IMR-90 (cell line): ENCODE measurements around the gene MSI2.

Source experiments
- BHLHE40 ChIP-seq: fragments of 150-350 bp; IDR thresholded peaks from 2 replicates; pipeline ENCODE4 v1.6.1; 2016; ENCODE audit warnings: mild to moderate bottlenecking, low read depth, low read length
- MAFK ChIP-seq: IDR thresholded peaks from 2 replicates; pipeline ENCODE4 v1.6.1; 2012; ENCODE audit warnings: low read depth, low read length, improper control_type of control experiment
- POLR2A ChIP-seq: IDR thresholded peaks from 2 replicates; pipeline ENCODE4 v1.6.1; 2012; ENCODE audit warnings: mild to moderate bottlenecking, low read depth, low read length
- RFX5 ChIP-seq: IDR thresholded peaks from 2 replicates; pipeline ENCODE4 v1.8.0; 2012; ENCODE audit warnings: low read depth, mild to moderate bottlenecking, low read length, moderate library complexity
- TF ChIP-seq, protein P1 (sequence below): conservative IDR thresholded peaks from 2 replicates; pipeline ENCODE4 v1.5.1; 2012; ENCODE audit warnings: mild to moderate bottlenecking, low read depth, low read length, improper control_type of control experiment

DNA sequence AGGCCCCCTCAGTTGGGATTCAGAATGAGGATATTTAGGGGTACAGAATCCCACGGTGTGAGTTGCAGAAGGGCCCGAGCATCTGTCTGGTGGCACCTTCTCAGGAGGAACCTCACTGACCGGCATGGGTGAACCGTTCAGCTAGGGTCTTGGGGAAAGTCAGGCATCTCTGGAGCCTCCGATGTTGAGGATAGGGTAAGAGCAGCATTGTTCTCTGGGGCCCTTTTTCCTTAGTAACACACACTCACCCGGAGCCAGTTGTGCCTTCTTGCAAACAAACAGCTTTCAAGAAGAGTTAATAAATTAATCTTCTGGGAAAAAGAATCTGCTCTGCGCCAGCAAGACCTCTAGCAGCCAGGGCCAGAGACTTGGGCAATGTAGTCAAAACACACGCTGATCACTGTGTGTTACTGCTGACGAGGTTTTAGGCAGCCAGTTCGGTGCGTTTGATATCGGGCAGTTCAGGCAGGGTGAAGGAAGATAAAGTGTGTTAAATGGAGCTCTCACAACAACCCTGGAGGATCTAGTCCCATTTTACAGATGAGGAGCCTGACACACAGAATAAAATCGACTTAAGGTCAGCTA lies 48.9 kb downstream of the MSI2 start:
- TF ChIP-seq, protein P1, sequence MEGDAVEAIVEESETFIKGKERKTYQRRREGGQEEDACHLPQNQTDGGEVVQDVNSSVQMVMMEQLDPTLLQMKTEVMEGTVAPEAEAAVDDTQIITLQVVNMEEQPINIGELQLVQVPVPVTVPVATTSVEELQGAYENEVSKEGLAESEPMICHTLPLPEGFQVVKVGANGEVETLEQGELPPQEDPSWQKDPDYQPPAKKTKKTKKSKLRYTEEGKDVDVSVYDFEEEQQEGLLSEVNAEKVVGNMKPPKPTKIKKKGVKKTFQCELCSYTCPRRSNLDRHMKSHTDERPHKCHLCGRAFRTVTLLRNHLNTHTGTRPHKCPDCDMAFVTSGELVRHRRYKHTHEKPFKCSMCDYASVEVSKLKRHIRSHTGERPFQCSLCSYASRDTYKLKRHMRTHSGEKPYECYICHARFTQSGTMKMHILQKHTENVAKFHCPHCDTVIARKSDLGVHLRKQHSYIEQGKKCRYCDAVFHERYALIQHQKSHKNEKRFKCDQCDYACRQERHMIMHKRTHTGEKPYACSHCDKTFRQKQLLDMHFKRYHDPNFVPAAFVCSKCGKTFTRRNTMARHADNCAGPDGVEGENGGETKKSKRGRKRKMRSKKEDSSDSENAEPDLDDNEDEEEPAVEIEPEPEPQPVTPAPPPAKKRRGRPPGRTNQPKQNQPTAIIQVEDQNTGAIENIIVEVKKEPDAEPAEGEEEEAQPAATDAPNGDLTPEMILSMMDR, result no peak
- TF ChIP-seq MAFK, result no peak
- TF ChIP-seq POLR2A, result no peak
- TF ChIP-seq RFX5, result no peak
- TF ChIP-seq BHLHE40, result no peak
